ENCODE measurements around the gene NEU4.

DNA sequence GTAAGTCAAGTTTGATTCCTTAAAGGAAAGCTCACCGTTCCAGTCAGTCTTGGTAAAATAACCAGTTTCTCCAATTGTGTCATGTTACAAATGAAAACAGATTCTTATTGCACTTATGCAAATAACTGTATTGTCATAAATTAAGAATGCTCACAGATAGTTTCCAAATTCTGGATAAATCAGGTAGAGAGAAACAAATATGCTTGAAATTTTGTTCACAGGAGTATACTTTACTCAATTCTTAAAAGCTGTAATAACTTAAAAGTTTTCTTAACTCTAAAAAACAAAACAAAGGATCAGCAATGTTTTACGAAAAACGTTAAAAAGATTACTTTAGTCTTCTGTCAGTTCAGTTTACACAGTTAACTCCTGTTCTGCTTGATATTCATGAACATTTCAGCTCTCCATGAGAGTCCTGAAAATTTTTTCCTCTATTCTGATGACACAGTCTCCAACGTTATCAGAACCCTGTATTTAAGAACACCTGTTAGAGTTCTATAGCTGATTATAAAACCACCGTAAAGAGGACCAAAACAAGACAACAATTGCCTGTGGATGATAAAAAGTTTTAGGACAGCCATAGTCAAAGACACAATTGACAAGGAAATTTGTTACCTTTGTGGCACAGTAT is 27.9 kb upstream of the NEU4 start:
- TF ChIP-seq, protein P1, sequence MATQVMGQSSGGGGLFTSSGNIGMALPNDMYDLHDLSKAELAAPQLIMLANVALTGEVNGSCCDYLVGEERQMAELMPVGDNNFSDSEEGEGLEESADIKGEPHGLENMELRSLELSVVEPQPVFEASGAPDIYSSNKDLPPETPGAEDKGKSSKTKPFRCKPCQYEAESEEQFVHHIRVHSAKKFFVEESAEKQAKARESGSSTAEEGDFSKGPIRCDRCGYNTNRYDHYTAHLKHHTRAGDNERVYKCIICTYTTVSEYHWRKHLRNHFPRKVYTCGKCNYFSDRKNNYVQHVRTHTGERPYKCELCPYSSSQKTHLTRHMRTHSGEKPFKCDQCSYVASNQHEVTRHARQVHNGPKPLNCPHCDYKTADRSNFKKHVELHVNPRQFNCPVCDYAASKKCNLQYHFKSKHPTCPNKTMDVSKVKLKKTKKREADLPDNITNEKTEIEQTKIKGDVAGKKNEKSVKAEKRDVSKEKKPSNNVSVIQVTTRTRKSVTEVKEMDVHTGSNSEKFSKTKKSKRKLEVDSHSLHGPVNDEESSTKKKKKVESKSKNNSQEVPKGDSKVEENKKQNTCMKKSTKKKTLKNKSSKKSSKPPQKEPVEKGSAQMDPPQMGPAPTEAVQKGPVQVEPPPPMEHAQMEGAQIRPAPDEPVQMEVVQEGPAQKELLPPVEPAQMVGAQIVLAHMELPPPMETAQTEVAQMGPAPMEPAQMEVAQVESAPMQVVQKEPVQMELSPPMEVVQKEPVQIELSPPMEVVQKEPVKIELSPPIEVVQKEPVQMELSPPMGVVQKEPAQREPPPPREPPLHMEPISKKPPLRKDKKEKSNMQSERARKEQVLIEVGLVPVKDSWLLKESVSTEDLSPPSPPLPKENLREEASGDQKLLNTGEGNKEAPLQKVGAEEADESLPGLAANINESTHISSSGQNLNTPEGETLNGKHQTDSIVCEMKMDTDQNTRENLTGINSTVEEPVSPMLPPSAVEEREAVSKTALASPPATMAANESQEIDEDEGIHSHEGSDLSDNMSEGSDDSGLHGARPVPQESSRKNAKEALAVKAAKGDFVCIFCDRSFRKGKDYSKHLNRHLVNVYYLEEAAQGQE (IDR thresholded peaks at IDR 0.05; ENCODE audit: borderline replicate concordance), result no peak
- TF ChIP-seq CTCF (IDR thresholded peaks at IDR 0.05; ENCODE audit: poor library complexity, severe bottlenecking) (no peak), POLR2AphosphoS5 (IDR thresholded peaks at IDR 0.05) (no peak), SMC3 (conservative IDR thresholded peaks at IDR 0.05; ENCODE audit: poor library complexity) (no peak), EZH2 (IDR thresholded peaks at IDR 0.05; ENCODE audit: borderline replicate concordance, insufficient read depth, low read length, poor library complexity, severe bottlenecking) (no peak), EP300 (conservative IDR thresholded peaks at IDR 0.05; ENCODE audit: poor library complexity, severe bottlenecking) (no peak), TAF1 (IDR thresholded peaks at IDR 0.05; ENCODE audit: low read depth) (no peak), RAD21 (conservative IDR thresholded peaks at IDR 0.05) (no peak), MXI1 (conservative IDR thresholded peaks at IDR 0.05; ENCODE audit: poor library complexity, severe bottlenecking) (no peak)

Measured in neural cell (in vitro differentiated cells).